D721Med (cell line): Measurements from ENCODE around the gene IQCN.

ENCODE experiments used
- DNase-seq: peaks from one replicate; pipeline ENCODE4 v3.0.0; 2011; ENCODE audit warnings: low spot score; ENCODE audit not compliant: insufficient read length
- FAIRE-seq: peaks from 2 replicates; lab custom pipeline; 2011; peaks lifted over from hg19 to GRCh38; lab: Jason Lieb, UNC
- CTCF ChIP-seq: IDR thresholded peaks from 2 replicates; pipeline ENCODE4 v1.5.1; 2012; ENCODE audit warnings: mild to moderate bottlenecking, control low read depth; ENCODE audit not compliant: insufficient read depth; ENCODE audit errors: missing control alignments

The IQCN gene

DNA sequence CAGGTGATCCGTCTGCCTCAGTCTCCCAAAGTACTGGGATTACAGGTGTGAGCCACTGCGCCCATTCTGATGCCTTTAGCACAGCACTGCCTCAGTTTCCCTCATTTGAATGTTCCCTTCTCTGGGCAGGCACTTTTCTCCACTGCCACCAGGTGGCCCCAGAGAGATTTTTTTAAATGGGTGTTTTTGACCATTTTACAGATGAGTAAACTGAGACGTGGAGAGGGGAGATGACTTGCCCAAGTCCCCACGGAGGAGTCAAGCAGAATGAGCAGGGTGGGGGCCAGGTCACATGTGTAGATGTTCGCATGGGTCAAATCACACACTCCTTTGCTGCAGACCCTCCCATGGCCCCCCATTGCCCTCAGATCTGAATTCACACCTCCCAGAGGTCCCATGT is 44.8 kb downstream of the IQCN start:
- peak; percentile 9 for TF ChIP-seq CTCF
- no peak for FAIRE-seq
- DNase-seq, result no peak

- no peak for FAIRE-seq
- DNase-seq, result no peak
- TF ChIP-seq CTCF, result no peak
Observed at GRCh38 chr19:18227781-18228271, 46.4 kb downstream of the IQCN start.

- no peak for FAIRE-seq
- no peak for TF ChIP-seq CTCF
- no peak for DNase-seq
Observed at GRCh38 chr19:18226956-18227780, 47.1 kb downstream of the IQCN start.

DNA sequence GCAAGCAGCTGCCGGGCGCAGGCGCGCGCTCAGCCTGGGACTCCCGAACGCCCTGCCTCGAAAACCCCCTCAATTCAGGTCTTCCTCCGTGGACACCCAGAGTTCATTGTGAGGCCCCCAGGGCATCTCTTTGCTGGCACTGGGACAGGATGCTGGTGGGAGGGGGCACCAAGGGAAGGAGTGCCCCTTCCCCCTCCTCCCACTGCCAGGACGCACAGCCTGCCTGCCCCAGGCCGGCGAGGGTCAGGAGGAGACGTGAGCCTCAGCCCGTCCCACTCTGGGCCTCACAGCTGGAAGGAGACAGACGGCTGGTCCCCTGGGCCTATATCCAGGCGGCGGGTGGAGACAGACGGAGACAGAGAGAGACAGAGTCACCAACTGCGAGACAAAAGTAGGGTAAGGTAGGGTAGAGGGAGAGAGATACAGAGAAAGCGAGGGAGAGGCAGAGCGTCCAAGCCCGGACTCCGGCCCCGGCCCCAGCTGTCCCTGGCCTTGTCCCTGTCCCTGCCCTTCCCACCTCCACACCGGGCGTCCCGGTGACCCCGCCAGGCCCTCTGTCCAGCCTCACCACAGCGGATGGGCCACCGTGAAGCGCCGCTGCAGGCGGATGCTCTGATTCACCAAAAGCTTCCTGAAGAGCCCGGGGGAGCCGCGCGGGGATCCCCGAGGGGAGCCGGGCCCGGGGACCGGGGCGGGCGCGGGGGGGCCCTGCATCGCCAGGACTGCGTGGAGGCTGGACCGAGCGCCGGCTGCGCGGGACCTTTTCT is 48.4 kb downstream of the IQCN start, which contains the start of gene PDE4C:
Gene PDE4C (minus strand): TSS at position 737 of the 767 bp plus-strand sequence. CDS start 23 bp downstream, at position 714.
- DNase-seq (no peak), FAIRE-seq (no peak)

DNA sequence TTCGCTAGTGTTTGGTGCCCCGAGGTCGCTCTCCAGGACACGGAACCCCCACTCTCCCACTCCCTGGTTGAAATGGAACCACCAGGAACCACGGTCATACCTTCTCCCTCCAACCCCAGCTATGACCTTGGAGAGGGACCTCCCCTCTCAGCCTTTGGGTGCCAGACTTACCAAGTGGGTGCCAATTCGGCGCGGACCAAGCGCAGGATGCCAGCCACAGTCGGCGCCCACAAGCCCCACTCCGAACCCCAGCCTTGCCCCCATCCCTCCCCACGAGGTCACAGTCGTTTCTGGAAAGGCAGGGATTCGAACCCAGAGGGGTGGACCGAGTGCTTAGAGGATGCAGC is 48.9 kb downstream of the IQCN start:
- TF ChIP-seq CTCF, result no peak
- FAIRE-seq (no peak), DNase-seq (no peak)

More for the DNA sequence above, 48.4 kb downstream of the IQCN start, which contains the start of gene PDE4C:
- TF ChIP-seq CTCF, result no peak

DNA sequence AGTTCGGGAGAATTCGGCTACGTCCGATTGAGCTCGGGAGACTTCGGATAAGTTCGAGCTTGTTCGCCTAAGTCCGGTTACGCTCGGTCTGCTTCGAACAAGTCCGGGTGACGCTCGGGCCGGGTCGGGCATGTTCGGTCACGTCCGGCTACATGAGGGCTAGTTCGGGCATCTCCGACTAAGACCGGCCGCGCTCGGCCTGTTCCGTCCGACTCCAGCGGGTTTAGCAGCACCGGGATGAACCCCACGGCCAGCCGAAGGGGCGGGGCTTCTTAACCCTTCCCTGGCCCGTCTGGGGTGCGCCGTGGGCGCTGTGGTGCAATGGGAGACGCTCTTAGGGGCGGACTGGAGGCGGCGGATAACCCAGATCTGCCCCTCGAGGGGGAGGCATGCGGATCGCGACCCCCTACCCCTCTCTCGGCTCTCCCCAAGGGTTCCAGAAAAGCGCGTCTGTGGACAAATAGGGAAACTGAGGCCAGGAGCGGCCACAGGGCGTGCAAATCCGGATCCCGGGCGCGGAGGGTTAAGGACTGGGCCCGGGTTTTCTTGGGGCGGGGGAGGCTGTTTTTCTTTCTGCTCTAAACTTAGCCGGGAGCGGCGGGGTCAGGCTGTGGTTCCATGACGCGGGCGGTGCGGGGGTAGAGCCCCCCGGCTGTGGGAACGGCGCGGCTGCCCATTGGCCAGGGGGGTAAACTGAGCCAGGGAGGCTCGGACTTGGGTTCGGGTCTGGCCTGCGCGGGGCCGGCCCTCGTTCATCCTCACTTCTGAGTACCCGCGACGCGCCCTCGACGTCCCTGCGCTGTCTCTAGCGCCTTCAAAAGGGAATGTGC is 49.5 kb downstream of the IQCN start:
- TF ChIP-seq CTCF, result no peak
- DNase-seq, result peak; percentile 99
- peak; percentile 94 for FAIRE-seq
